HG03025 (cell line): ENCODE data around the gene CCL22.
A peak's percentile ranks its signal among the peaks of the same experiment; 100 is the strongest.

Experiments used
- ATAC-seq: cut with Tn5 transposase; IDR thresholded peaks from one replicate; pipeline ENCODE4 v1.9.1; 2021; ENCODE audit warnings: mild to moderate bottlenecking, moderate library complexity; ENCODE audit not compliant: unreplicated experiment, low FRiP score

The CCL22 gene

GRCh38 chr16:57345666-57346204 is 12.8 kb upstream of the CCL22 start:
- no peak for ATAC-seq

GRCh38 chr16:57347858-57348257 is 10.7 kb upstream of the CCL22 start:
- no peak for ATAC-seq

- no peak for ATAC-seq
Observed at GRCh38 chr16:57348327-57348726, 10.3 kb upstream of the CCL22 start.

GRCh38 chr16:57349212-57350031 is 9.2 kb upstream of the CCL22 start:
- peak; percentile 87 for ATAC-seq

GRCh38 chr16:57352636-57353047 is 5.9 kb upstream of the CCL22 start:
- ATAC-seq, result no peak

- no peak for ATAC-seq
Observed at GRCh38 chr16:57354311-57354710, 4.3 kb upstream of the CCL22 start.

GRCh38 chr16:57355898-57356414 is 2.6 kb upstream of the CCL22 start:
- no peak for ATAC-seq

GRCh38 chr16:57356547-57356946 is 2.0 kb upstream of the CCL22 start:
- ATAC-seq, result no peak

- ATAC-seq, result no peak
Observed at GRCh38 chr16:57357330-57358085, 1.1 kb upstream of the CCL22 start.

- no peak for ATAC-seq
Observed at GRCh38 chr16:57358086-57358420, 530 bp upstream of the CCL22 start.

GRCh38 chr16:57360321-57360935 is 1.8 kb downstream of the CCL22 start:
- ATAC-seq, result no peak

- no peak for ATAC-seq
Observed at GRCh38 chr16:57361404-57361803, 2.8 kb downstream of the CCL22 start.

- no peak for ATAC-seq
Observed at GRCh38 chr16:57364143-57364542, 5.6 kb downstream of the CCL22 start.

GRCh38 chr16:57366544-57367040 is 8.0 kb downstream of the CCL22 start:
- no peak for ATAC-seq

- ATAC-seq, result no peak
Observed at GRCh38 chr16:57367116-57367752, 8.7 kb downstream of the CCL22 start.

GRCh38 chr16:57371494-57372371 is 13.2 kb downstream of the CCL22 start:
- no peak for ATAC-seq

- no peak for ATAC-seq
Observed at GRCh38 chr16:57372372-57373116, 14.0 kb downstream of the CCL22 start, which contains the start of gene CX3CL1. CX3CL1 (plus strand) TSS chr16:57372490; CDS start chr16:57372569, 79 bp downstream.

- no peak for ATAC-seq
Observed at GRCh38 chr16:57373117-57373947, 14.7 kb downstream of the CCL22 start.
